Measurements from ENCODE around the gene SEPTIN5.
"Not testable (repeated sequence)": the region's sequence is repeated elsewhere in the genome, so short reads cannot be mapped to it uniquely, and the experiment has no call there.

SEPTIN5 gene

DNA sequence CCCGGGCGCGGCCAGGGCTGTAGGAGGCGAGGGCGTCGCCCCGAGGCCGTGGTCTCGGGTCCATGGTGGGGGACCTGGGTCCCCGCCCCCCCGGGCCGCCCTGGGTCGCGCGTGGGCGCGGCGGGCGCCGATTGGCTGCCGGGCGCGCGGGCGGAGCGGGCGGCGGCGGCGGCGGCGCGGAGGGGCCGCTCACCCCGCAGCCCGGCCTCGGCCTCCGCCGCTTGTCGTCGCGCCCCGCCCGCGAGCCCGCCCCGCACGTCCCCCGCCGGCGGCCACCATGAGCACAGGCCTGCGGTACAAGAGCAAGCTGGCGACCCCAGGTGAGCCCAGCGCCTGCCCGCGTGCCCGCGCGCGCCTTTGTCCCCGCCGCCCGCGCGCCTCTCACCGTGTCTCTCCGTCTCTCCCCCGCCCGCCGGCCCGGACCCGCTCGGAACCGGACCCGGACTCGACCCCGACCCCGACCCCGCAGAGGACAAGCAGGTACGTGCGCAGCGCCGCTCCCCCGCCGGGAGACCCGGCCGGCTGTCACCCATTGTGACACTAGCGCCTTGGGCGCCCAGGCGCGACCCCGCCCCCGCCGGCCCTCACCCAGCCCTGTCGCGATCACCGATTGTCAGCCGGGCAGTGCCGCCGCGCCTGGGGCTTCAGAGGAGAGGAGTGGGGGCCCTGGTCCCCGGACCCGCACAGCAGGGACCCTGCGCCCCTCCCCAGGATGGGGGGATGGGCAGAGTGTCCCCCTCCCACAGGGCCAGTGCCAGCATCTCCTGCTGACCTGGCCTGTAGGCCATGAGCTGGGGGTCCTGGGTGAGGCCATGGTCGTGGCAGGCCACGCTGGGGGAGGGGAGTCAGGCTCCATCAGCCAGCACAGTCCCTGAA is at the start of gene SEPTIN5:
TSS of gene SEPTIN5 (plus strand) at position 192 of the 876 bp plus-strand sequence. CDS start at position 278, 86 bp downstream.
- no peak for DNase-seq (ENCODE audit: low spot score)

DNA sequence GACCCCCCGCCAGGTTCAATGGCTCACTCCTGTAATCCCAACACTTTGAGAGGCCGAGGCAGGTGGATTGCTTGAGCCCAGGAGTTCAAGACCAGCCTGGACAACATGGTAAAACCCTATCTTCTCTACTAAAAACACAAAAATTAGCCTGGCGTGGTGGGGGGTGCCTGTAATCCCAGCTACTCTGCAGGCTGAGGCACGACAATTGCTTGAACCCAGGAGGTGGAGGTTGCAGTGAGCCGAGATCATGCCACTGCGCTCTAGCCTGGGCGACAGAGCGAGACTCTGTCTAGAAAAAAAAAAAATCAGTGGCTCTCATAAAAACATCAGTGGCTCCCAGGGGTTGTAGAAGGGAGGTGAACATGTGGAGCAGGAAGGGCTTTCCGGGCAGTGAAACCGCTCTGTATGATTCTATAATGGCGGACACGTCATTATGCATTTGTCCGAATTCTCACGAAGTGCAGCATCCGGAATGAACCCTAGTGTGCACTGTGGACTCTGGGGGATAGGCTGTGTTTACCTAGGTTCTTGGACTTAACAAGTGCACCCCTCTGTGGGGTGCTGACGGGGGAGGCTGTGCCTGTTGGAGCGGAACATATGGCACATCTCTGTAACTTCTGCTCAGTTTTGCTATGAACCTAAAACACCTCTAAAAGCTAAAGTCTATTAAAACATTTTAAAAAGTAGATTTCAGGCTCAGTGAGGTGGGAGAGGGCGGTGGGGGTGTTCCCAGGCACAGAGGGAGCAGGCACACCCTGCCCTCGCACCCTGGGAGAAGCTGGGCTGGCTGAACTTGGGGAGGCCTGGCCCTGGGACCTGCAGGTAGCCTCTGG is 49.1 kb upstream of the SEPTIN5 start:
- DNase-seq (ENCODE audit: low spot score), result no peak

DNA sequence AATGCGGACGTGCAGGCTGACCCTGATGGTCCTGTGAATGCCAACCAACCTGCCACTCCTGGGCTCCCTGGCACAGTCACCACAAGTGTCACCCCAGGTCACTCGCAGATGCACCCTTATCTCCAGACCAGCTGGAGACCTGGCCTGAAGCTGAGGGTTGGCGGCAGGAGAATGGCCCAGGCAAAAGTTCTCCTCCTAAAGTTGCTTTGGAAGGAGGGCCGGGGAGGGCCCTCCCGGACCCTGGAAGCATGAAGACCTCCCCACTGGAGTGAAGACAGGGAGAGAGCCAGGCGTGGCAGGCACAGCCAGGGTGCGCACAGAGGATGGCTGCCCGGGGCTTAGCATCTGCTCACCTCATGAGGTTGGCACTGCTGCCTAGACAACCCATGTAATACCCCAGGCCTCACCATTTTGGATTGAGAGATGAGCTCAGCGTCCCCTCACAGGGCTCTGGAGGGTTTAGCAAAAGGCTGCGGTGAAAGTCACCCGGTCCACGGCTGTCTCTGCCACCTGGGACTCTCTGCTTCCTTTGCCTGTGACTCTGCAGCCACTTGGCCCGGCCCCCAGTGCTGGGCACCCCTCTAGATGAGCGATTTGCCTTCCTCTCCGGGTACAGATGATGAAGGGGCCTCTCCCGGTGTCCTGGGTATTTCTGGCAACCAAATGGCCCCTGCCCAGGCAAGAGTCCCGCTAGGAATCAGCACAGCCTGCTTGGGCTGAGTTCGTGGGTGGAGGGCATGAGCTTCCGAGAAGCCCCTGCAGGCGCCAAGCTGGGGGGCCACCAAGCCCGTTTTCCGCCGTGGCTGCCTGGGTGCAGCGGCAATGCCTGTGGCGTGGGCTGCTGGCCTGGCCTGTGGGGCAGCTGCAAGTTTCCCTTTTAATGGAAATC is 48.3 kb upstream of the SEPTIN5 start:
- DNase-seq (ENCODE audit: low spot score), result no peak

DNA sequence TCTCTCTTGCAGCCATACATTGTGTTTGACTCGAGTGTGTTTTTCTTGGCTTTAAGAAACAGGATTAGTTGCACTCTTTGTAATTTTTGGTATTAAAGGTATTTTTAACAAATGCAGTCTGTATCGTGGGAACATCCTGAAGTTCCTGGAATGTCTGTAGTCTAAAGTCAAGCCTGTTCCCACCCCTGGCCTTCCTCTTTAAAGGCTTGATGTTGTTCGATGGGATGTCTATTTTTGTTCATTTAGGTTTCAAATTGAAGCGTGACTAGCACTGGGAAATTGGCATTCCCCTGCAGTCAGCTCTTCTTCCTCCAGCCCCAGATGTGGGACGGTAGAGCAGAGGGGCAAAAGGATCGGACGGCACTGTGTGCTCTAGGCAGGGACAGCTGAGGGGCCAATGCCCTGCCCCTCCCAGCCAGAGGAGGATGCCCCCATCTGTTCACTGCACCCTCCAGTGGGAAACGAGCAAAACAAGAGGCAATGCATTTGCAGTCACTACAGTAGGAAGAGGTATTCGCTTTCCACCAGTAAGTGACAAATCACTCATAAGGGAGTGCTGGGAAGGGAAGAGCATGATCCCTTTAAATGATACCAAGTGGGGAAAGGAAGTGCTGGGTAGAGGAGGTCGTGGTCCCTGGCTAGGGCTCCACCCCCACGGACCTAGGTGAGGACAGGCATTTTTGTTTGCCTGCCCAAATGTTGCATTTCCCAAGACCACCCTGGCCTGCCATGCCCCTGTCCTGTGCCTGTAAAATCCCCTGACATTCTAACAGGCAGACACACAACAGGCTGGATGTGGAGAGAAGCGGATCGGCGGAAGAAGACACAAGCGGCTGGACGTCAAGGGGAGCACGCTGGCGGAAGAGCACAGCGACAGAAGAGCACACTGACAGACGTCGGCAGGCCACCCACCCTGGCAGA is 47.4 kb upstream of the SEPTIN5 start:
- no peak for DNase-seq (ENCODE audit: low spot score)

DNA sequence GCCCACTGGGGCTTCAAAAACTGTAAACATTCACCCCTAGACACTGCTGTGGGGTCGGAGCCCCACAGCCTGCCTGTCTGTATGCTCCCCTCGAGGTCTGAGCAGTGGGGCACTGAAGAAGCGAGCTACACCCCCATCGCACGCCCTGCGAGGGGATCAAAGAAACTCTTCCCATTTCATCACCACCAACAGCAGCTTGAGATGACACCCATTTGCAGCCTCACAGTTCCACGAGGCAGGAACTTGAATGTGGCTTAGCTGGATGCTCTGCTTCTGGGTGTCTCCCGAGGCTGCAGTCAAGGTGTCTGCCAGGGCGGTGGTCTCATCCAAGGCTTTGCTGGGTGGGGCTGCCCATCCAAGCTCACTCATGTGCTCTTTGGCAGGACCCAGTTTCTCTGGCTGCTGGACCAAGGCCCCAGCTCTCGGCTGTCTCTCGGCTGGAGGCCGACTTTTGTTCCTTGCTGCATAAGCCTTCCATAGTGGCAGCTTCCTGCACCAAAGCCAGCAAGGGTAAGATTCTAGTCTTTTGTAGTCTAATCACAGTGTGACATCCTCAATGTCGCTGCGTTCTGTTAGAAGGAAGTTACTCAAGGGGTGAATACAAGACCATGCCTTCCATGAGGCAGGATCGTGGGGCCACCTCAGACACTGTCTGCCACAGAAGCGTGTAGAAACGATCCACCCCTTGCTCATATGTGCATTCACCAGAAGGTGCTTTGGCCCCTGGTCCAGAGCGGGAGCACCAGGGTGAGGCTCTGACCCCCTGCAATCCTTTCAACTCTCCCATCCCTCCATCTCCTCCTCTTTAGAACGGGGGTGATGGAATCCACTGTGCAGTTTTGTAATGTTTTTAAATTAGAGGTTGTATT is 46.2 kb upstream of the SEPTIN5 start:
- DNase-seq (ENCODE audit: low spot score), result no peak

DNA sequence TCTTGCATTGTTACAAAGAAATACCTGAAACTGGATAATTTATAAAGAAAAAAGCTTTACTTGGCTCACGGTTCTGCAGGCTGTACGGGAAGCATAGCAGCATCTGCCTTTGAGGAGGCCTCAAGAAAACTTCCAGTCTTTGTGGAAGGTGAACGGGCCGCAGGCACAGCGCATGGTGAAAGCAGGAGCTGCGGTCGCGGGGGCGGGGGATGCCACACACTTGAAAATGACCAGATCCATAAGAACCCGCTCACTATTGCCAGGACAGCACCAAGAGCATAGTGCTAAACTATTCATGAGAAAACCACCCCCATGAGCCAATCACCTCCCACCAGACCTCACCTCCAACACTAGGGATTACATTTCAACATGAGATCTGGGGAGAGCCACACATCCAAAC is 45.6 kb upstream of the SEPTIN5 start:
- DNase-seq (ENCODE audit: low spot score), result no peak

DNA sequence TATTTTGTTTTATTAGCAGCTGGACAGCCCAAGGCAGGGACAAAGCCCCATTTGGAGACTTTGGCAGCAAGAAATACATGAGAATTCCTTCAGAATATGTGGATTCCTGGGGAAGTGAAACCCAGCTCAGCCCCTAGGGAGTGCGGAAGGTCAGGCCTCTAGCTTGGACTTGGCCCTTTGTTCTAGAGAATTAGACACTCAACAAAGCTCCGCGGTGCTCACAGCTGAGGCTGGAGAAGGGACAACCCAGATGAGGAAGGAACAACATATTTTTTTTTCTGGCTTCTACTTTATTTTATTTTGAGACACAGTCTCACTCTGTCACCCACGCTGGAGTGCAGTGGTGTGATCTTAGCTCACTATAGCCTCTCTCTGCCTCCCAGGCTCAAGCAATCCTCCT is 44.7 kb upstream of the SEPTIN5 start:
- no peak for DNase-seq (ENCODE audit: low spot score)

DNA sequence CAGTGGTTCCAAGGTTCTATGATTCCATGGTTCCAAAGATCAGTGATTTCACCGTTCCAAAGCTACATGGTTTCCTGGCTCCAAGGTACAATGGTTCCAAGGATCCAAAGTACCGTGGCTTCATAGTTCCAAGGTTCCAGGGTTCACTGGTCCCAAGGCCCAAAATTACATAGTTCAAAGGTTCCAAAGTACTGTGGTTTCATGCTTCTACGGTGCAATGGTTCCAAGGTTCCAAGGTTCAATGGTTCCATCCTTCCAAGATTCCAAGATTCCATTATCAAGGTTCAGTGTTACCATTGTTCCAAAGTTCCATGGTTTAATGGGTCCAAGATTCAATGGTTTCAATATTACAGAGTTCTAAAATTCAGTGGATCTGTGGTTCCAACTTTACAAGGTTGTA is 43.0 kb upstream of the SEPTIN5 start:
- DNase-seq (ENCODE audit: low spot score), result no peak

DNA sequence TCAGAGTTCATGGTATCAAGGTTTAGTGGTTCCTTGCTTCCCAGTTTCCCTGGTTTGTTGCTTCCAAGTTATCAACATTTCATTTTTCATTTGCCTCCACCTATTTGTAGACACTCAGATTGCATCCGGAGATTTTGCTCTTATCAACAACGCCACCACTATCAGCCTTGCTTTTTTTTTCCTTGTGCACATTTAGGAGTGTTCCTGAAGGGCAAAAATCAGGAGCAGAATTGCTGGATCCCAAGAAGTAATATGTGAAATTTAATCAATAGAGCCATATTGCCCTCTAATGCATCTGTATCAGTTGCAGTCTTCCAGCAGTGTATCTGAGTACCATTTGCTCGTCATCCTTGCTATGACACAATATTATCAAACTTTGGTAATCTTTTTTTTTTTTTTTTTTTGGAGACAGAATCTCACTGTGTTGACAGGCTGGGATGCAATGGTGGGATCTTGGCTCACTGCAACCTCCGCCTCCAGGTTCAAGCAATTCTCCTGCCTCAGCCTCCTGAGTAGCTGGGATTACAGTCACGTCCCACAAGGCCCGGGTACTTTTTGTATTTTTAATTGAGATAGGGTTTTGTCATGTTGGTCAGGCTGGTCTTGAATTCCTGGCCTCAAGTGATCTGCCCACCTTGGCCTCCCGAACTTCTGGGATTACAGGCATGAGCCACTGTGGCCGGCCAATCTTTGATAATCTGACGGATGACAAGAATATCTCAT is 42.1 kb upstream of the SEPTIN5 start:
- no peak for DNase-seq (ENCODE audit: low spot score)

DNA sequence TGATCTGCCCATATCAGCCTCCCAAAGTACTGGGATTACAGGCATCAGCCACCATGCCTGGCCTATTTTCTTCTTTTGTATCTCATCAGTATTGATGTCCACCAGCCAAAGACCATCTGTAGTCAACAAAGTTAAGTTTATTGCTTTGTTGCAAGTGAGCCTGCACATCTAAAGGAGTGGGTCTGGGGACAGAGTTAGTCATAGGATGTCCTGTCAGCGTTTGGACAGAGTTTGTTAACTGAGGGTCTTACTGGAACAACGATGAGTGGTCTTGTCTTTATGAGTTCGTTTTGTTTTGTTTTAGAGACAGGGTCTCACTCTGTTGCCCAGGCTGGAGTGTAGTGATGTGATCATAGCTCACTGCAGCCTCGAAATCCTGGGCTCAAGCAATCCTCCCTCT is 40.6 kb upstream of the SEPTIN5 start:
- DNase-seq (ENCODE audit: low spot score), result no peak

DNA sequence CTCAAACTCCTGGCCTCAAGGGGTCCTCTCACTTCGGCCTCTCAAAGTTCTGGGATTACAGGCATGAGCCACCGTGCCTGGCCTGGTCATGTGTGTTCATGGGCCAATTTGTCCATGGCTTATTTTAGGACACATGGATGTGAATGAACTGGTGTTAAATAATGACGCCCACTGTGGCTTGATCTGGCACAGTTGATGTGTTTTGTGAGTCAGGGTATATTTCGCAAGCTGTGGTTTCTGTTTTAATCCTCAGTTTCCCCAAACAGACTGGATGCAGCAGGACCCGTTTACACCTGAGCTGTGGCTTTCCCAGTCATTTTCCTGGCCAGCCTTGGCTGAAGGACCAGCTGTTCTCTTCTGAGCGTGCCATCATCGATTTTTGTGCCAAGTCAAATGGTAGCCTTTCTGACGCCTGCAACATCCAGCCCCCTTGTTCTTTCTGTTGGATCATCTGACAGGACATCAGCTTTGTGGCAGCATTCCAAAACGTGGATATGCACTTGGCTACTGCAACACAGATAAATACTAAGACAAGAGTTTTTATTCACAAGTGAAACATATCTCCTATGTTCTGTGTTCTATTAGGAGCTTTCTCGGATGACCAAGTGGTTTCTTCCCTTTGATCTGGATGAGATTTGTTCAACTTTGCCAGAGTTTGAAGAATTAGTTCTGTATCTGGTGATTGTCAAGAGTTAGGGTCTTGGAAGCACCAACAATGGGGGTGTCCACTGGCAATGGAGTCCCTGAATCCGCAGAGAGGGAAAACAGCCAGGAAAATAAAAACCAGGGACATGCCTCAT is 40.0 kb upstream of the SEPTIN5 start:
- no peak for DNase-seq (ENCODE audit: low spot score)

DNA sequence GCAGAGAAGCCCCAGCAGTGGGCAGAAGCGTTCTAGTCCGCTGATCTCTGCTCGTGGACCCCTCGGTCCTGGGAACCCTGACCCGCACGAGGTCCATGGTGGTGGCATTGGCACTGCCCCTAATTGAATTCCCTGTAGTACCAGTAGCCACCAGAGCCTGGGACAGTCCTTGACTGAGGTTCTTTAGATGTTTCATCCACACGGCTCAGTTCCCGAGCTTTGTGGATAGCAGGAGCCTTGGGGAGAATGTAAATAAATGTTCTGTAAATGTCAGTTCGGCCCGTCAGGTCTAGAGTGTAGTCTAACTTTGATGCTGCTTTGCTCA is 39.4 kb upstream of the SEPTIN5 start:
- no peak for DNase-seq (ENCODE audit: low spot score)

DNA sequence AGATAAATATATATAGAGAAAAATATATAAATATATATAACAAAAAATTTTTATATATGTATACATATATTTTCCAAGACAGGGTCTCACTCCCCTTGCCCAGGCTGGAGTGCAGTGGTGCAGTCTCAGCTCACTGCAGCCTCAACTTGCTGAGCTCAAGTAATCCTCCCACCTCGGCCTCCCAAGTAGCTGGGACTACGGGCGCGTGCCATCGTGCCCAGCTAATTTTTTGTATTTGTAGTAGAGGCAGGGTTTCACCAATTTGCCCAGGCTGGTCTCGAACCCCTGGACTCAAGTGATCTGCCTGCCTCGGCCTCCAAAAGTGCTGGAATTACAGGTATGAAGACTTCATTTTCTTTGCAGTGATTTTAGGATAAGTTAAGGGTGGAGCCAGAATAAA is 38.9 kb upstream of the SEPTIN5 start:
- no peak for DNase-seq (ENCODE audit: low spot score)

DNA sequence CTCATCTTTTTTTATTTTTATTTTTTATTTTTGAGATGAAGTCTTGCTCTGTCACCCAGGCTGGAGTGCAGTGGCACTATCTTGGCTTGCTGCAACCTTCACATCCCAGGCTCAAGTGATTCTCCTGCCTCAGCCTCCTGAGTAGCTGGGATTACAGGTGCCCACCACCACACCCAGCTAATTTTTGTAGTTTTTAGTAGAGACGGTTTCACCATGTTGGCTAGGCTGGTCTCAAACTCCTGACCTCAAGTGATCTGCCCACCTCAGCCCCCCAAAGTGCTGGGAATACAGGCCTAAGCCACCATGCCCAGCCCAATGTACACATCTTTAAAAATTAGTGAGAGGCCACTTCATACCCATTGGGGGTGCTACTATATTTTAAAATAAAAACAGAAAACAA is 37.9 kb upstream of the SEPTIN5 start:
- DNase-seq (ENCODE audit: low spot score), result not testable (repeated sequence)

DNA sequence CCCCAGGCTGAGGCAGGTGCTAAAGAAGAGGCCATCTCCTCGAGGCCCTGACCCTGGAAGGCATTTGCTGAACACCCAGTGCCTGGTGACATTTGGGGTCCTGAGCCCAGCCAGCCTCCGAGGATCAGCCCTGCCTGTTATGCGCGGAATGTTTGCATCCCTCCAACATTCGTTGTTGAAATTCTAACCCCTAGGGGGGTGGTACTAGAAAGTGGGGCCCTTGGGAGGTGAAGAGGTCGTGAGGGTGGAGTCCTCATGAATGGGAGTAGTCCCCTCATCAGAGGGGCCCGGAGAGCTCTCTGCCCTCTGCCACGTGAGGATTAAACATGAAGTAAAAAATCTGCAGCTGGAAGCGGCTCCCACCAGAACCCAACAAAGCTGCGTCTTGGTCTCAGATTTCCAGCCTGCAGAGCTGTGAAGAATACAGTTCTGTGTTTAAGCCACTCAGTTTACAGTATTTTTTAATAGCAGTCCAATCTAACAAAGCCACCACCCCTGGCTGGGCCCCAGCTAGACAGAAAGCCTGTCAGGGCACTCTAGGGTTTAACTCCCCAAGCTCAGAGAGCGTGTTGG is 35.3 kb upstream of the SEPTIN5 start:
- no peak for DNase-seq (ENCODE audit: low spot score)

DNA sequence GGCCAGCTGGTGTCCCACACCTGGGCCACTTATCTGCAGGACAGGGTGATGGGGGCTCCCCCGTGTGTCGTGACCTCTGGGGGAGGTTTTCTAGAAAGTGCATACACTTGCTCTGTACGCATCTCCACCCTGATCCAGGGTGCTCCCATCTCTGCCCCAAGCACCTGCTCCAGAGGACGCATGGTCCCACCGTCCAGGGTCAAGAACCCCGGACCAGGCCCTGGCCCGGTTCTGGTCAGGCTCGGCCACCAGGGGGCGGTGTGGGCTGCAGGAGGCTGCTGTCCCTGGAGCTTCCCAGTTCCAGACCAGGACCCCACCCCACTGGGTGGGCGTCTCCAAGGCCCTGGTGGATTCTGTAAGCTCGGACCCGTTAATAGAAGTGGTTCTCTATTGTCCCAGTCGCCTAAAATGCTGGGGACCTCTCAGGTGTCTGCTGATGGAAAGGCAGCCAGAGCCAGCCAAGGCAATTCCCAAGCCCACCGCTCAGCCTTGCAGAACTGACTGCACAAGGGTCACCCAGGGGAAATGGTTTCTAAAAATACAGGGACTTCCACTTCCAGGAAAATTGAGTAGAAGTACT is 34.7 kb upstream of the SEPTIN5 start:
- DNase-seq (ENCODE audit: low spot score), result no peak

DNA sequence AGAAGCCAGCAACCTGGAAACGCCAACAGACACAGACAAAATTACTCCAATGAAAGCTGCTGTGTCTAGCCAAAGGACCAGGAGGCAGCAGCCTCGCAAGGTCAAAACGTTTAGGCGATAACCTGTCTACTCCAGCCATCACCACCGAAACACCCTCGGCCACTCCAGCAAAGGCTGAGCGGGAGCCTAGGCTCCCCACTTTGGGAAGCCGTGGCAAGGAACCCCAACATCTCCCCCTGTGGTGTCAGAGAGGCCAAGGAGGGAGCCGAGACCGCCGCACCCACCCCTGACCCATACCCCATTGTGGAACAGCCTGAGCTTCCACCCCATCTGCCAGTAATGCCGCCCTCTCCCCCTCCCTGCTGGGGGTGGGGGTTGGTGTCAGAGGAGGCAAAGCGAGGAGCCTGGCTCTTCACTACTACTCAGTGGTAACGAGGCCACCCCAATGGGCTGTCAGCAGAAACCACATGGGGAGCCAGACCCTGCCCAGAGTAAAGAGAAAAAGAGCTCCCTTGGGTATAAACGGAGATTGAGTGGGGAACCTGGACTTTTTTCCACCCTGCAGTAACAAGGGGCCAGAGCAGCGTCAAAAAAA is 33.9 kb upstream of the SEPTIN5 start:
- no peak for DNase-seq (ENCODE audit: low spot score)

Data from HuH-7.5 (cell line).